H9 (cell line): ENCODE data around the gene MIPEP. TPM values are rescaled to one million over a fixed set of nuclear protein-coding genes. Genes with fewer than 3 reads are reported as not detected.

ENCODE experiments used
- DNase-seq: peaks from one replicate; pipeline ENCODE4 v3.0.0-alpha.2; 2017
- H2AFZ ChIP-seq: one replicate; pipeline ENCODE4 v1.6.1; 2013; ENCODE audit warnings: mild to moderate bottlenecking, low read length, control low read depth, moderate library complexity
- H2AK5ac ChIP-seq: 2 replicates; pipeline ENCODE4 v1.6.1; 2013; ENCODE audit warnings: low read length, control low read depth, mixed read lengths; ENCODE audit not compliant: insufficient read length
- H2BK120ac ChIP-seq: one replicate; pipeline ENCODE4 v1.6.1; 2013; ENCODE audit warnings: low read depth, mild to moderate bottlenecking, low read length, control low read depth, inconsistent platforms; ENCODE audit not compliant: poor library complexity, severe bottlenecking
- H2BK12ac ChIP-seq: 2 replicates; pipeline ENCODE4 v1.6.1; 2013; ENCODE audit warnings: low read length, control low read depth, mixed read lengths, low read depth; ENCODE audit not compliant: insufficient read length
- H2BK15ac ChIP-seq: 2 replicates; pipeline ENCODE4 v1.6.1; 2013; ENCODE audit warnings: low read depth, low read length, control low read depth
- H2BK20ac ChIP-seq: one replicate; pipeline ENCODE4 v1.6.1; 2013; ENCODE audit warnings: low read depth, mild to moderate bottlenecking, low read length, control low read depth, inconsistent platforms; ENCODE audit not compliant: poor library complexity, severe bottlenecking
- H2BK5ac ChIP-seq: 2 replicates; pipeline ENCODE4 v1.6.1; 2013; ENCODE audit warnings: low read length, control low read depth, mixed read lengths; ENCODE audit not compliant: insufficient read length
- H3K14ac ChIP-seq: 2 replicates; pipeline ENCODE4 v1.6.1; 2013; ENCODE audit warnings: low read length, control low read depth; ENCODE audit not compliant: insufficient read depth
- H3K18ac ChIP-seq: 2 replicates; pipeline ENCODE4 v1.6.1; 2013; ENCODE audit warnings: low read depth, mild to moderate bottlenecking, mixed read lengths, low read length, control low read depth; ENCODE audit not compliant: insufficient read length
- H3K23ac ChIP-seq: 2 replicates; pipeline ENCODE4 v1.6.1; 2013; ENCODE audit warnings: low read length, control low read depth, mixed read lengths, low read depth; ENCODE audit not compliant: insufficient read length
- H3K23me2 ChIP-seq: 2 replicates; pipeline ENCODE4 v1.6.1; 2013; ENCODE audit warnings: low read depth, mild to moderate bottlenecking, mixed read lengths, low read length, control low read depth; ENCODE audit not compliant: insufficient read length, poor library complexity, severe bottlenecking
- H3K27ac ChIP-seq: 2 replicates; pipeline ENCODE4 v1.5.1; 2013; ENCODE audit warnings: low read length, control low read depth, mixed read lengths, low read depth; ENCODE audit not compliant: insufficient read length
- H3K27me3 ChIP-seq: 2 replicates; pipeline ENCODE4 v1.6.1; 2013; ENCODE audit warnings: low read length, control low read depth, inconsistent platforms; ENCODE audit not compliant: insufficient read depth
- H3K4ac ChIP-seq: 2 replicates; pipeline ENCODE4 v1.6.1; 2013; ENCODE audit warnings: low read depth, mild to moderate bottlenecking, control low read depth, inconsistent platforms, low read length, moderate library complexity
- H3K4me1 ChIP-seq: 2 replicates; pipeline ENCODE4 v1.6.1; 2013; ENCODE audit warnings: low read length, control low read depth, inconsistent platforms; ENCODE audit not compliant: insufficient read depth
- H3K4me2 ChIP-seq: 2 replicates; pipeline ENCODE4 v1.6.1; 2013; ENCODE audit warnings: low read length, control low read depth, mixed read lengths; ENCODE audit not compliant: insufficient read length, insufficient read depth
- H3K56ac ChIP-seq: 2 replicates; pipeline ENCODE4 v1.6.1; 2013; ENCODE audit warnings: low read depth, mild to moderate bottlenecking, mixed read lengths, low read length, control low read depth; ENCODE audit not compliant: insufficient read length
- H3K79me1 ChIP-seq: 2 replicates; pipeline ENCODE4 v1.6.1; 2013; ENCODE audit warnings: low read depth, mild to moderate bottlenecking, moderate library complexity, low read length, control low read depth, inconsistent platforms; ENCODE audit not compliant: insufficient read depth, poor library complexity, severe bottlenecking
- H3K79me2 ChIP-seq: 2 replicates; pipeline ENCODE4 v1.6.1; 2013; ENCODE audit warnings: low read length, control low read depth, inconsistent platforms; ENCODE audit not compliant: insufficient read depth
- H3K9ac ChIP-seq: 2 replicates; pipeline ENCODE4 v1.6.1; 2013; ENCODE audit warnings: low read length, control low read depth, mixed read lengths; ENCODE audit not compliant: insufficient read length; ENCODE audit errors: extremely low read depth
- H3K9me3 ChIP-seq: one replicate; pipeline ENCODE4 v1.6.1; 2013; ENCODE audit warnings: low read depth, low read length, inconsistent platforms; ENCODE audit not compliant: control insufficient read depth
- H3T11ph ChIP-seq: one replicate; pipeline ENCODE4 v1.6.1; 2013; ENCODE audit warnings: mild to moderate bottlenecking, low read length, control low read depth, inconsistent platforms
- H4K20me1 ChIP-seq: one replicate; pipeline ENCODE4 v1.6.1; 2013; ENCODE audit not compliant: control insufficient read depth, insufficient read length, insufficient read depth
- H4K5ac ChIP-seq: 2 replicates; pipeline ENCODE4 v1.6.1; 2013; ENCODE audit warnings: low read depth, mild to moderate bottlenecking, mixed read lengths, low read length, control low read depth; ENCODE audit not compliant: insufficient read length
- H4K8ac ChIP-seq: replicated peaks from 2 replicates; pipeline ENCODE4 v1.6.1; 2013; ENCODE audit warnings: low read length, control low read depth, mixed read lengths, low read depth; ENCODE audit not compliant: insufficient read length
- H4K91ac ChIP-seq: 2 replicates; pipeline ENCODE4 v1.6.1; 2013; ENCODE audit warnings: low read depth, mild to moderate bottlenecking, moderate library complexity, mixed read lengths, low read length, control low read depth; ENCODE audit not compliant: insufficient read length
- H3K27ac Mint-ChIP-seq, 3 experiments: 2 replicates in 2 of 3; 3 replicates in 1 of 3; pipeline ENCODE4 v1.8.0; 2020 to 2021; ENCODE audit warnings: mixed read lengths in 3 of 3, mild to moderate bottlenecking in 1 of 3, moderate library complexity in 1 of 3
- H3K27me3 Mint-ChIP-seq: 2 replicates; pipeline ENCODE4 v1.8.0; 2021; ENCODE audit warnings: low read depth, mild to moderate bottlenecking, moderate library complexity, mixed read lengths
- H3K36me3 Mint-ChIP-seq, 3 experiments: 2 replicates in 2 of 3; 3 replicates in 1 of 3; pipeline ENCODE4 v1.8.0; 2020 to 2021; ENCODE audit warnings: low read depth in 3 of 3, mixed read lengths in 3 of 3; ENCODE audit not compliant: insufficient read depth in 1 of 3
- H3K4me1 Mint-ChIP-seq, 2 experiments: 2 replicates each; pipeline ENCODE4 v1.8.0; 2020; ENCODE audit warnings: mixed read lengths in 2 of 2
- H3K4me3 Mint-ChIP-seq, 2 experiments: 2 replicates in 1 of 2; 3 replicates in 1 of 2; pipeline ENCODE4 v1.8.0; 2020 to 2021; ENCODE audit warnings: mild to moderate bottlenecking in 2 of 2, mixed read lengths in 2 of 2, moderate library complexity in 1 of 2
- H3K9me3 Mint-ChIP-seq, 2 experiments: 2 replicates in 1 of 2; 3 replicates in 1 of 2; pipeline ENCODE4 v1.8.0; 2020; ENCODE audit warnings: mild to moderate bottlenecking in 2 of 2, mixed read lengths in 2 of 2, moderate library complexity in 1 of 2
- CTCF ChIP-seq: fragments of 200-600 bp; sonication (generic); conservative IDR thresholded peaks from 3 replicates; pipeline ENCODE4 v1.8.0; 2021; ENCODE audit warnings: antibody characterized with exemption, mild to moderate bottlenecking
- WGBS: extraction: QIAGEN DNeasy Blood & Tissue Kit; methylation state at CpG from one replicate; pipeline ENCODE4 v1.1.7; 2013; ENCODE audit warnings: missing lambda C conversion rate, low lambda C conversion rate, mixed read lengths; ENCODE audit not compliant: insufficient read length; ENCODE audit errors: extremely low coverage; 5-methylcytosine and 5-hydroxymethylcytosine counted together
- total RNA-seq: library from RNA; stranded (reverse); gene quantifications from 2 replicates; pipeline ENCODE4 v1.2.1, GENCODE V29; 2021

MIPEP gene
- total RNA-seq, 1 experiment from 2014 or later: 18.5 TPM

- Histone ChIP-seq H3K79me1 (no peaks in the 10 kb centered on the region), H2BK5ac (no peak overlapping the region), H3K9me3 (no peaks in the 10 kb centered on the region), H3K14ac (no peak overlapping the region), H4K20me1 (no peaks in the 10 kb centered on the region), H4K91ac (no peak overlapping the region), H3T11ph (no peak overlapping the region), H3K4me1 (no peaks in the 10 kb centered on the region), H3K4ac (no peak overlapping the region), H4K5ac (no peak overlapping the region), H2BK15ac (no peak overlapping the region), H3K9ac (no peak overlapping the region), H2BK120ac (no peak overlapping the region), H3K27me3 (no peaks in the 10 kb centered on the region), H3K23me2 (no peaks in the 10 kb centered on the region), H3K27ac (no peak overlapping the region), H3K4me2 (no peak overlapping the region), H3K56ac (no peak overlapping the region), H3K23ac (no peak overlapping the region), H3K79me2 (no peaks in the 10 kb centered on the region), H2AK5ac (no peak overlapping the region), H4K8ac (no peak overlapping the region), H2AFZ (no peak overlapping the region), H2BK20ac (no peak overlapping the region), H3K18ac (no peak overlapping the region), H2BK12ac (no peak overlapping the region)
- DNase-seq: no peak
- H3K27me3 Mint-ChIP-seq: no peaks in the 10 kb centered on the region
- TF ChIP-seq CTCF: no peak
- peaks cover 23 to 30% of the 10 kb centered on the region in 2 experiments for H3K9me3 Mint-ChIP-seq
- peaks cover 4 to 8% of the 10 kb centered on the region in 2 experiments; a peak in 3 of 4 replicates for H3K4me1 Mint-ChIP-seq
- no peak overlapping the region for H3K27ac Mint-ChIP-seq
- peaks cover 3 to 20% (median 14%) of the 10 kb centered on the region in 3 experiments; a peak in 6 of 7 replicates for H3K36me3 Mint-ChIP-seq
- H3K4me3 Mint-ChIP-seq: no peak overlapping the region
- no CpG with 5 or more reads among the region's 1 CpG for WGBS
Observed at GRCh38 chr13:23685416-23685815, 203.8 kb downstream of the MIPEP start.
